ENCODE data around the gene AMACR. TPM values are rescaled to one million over a fixed set of nuclear protein-coding genes. Genes with fewer than 3 reads are reported as not detected.

Gene AMACR
- total and polyA plus RNA-seq, 9 of the 15 experiments (the other 6 are each of a cell fraction or from before 2014, with no cell fraction given): 0.72 to 4.6 (median 4.0) TPM

- TF ChIP-seq ZBTB49 (CRISPR knock-in tag; IDR thresholded peaks at IDR 0.05; ENCODE audit: borderline replicate concordance): no peak
- TF ChIP-seq MYC (IDR thresholded peaks at IDR 0.05; ENCODE audit: low read depth, low read length): peak; percentile 42; the same call in 1 of the 2 replicates
- TF ChIP-seq MYC (CRISPR knock-in tag; IDR thresholded peaks at IDR 0.05; ENCODE audit: borderline replicate concordance, low read depth): no peak
- no peak for TF ChIP-seq SLC30A9 (CRISPR knock-in tag; IDR thresholded peaks at IDR 0.05)
- no peak for TF ChIP-seq ZNF740 (CRISPR knock-in tag; IDR thresholded peaks at IDR 0.05)
- TF ChIP-seq ZNF740 (tag; IDR thresholded peaks at IDR 0.05): no peak
- no peak for TF ChIP-seq SAFB2 (IDR thresholded peaks at IDR 0.05; ENCODE audit: borderline replicate concordance, low read depth, low read length, severe bottlenecking)
- no peak for TF ChIP-seq MAFG (tag; conservative IDR thresholded peaks at IDR 0.05)
- TF ChIP-seq MTA1 (IDR thresholded peaks at IDR 0.05; ENCODE audit: borderline replicate concordance): no peak
- TF ChIP-seq ZNF232 (CRISPR knock-in tag; IDR thresholded peaks at IDR 0.05): no peak
- no peak for TF ChIP-seq ZZZ3 (IDR thresholded peaks at IDR 0.05)
- TF ChIP-seq PHF21A (IDR thresholded peaks at IDR 0.05; ENCODE audit: borderline replicate concordance, low read depth): peak; percentile 63; the same call in 1 of the 2 replicates
- TF ChIP-seq HMGN3 (IDR thresholded peaks at IDR 0.05; ENCODE audit: borderline replicate concordance, extremely low read depth, insufficient read length, low read depth, low read length): peak; percentile 90
- TF ChIP-seq NFATC3 (IDR thresholded peaks at IDR 0.05): no peak
- TF ChIP-seq ZNF3 (CRISPR knock-in tag; IDR thresholded peaks at IDR 0.05): 0 out of 2 replicates have a peak, but pooled peaks have one; percentile 35
- TF ChIP-seq NR2C2 (CRISPR knock-in tag; IDR thresholded peaks at IDR 0.05): peak; percentile 56; the same call in 1 of the 2 replicates
- peak; percentile 46; the same call in 1 of the 2 replicates for TF ChIP-seq NR2C2 (tag; IDR thresholded peaks at IDR 0.05)
- no peak for TF ChIP-seq FOSL1 (tag; conservative IDR thresholded peaks at IDR 0.05)
- TF ChIP-seq SAFB (IDR thresholded peaks at IDR 0.05; ENCODE audit: borderline replicate concordance, low read depth, low read length): 0 out of 2 replicates have a peak, but pooled peaks have one; percentile 45
- TF ChIP-seq PATZ1 (CRISPR knock-in tag; IDR thresholded peaks at IDR 0.05; ENCODE audit: borderline replicate concordance): no peak
- TF ChIP-seq HEY1 (CRISPR knock-in tag; IDR thresholded peaks at IDR 0.05; ENCODE audit: borderline replicate concordance): no peak
- TF ChIP-seq MCM7 (IDR thresholded peaks at IDR 0.05): no peak
- TF ChIP-seq NCOA1 (IDR thresholded peaks at IDR 0.05; ENCODE audit: low read depth): no peak
Observed at GRCh38 chr5:34007621-34008600, at the start of gene AMACR (continued).

All from K562 (cell line).